A549 (cell line): ENCODE data around the gene DOC2A. TPM values are rescaled to one million over a fixed set of nuclear protein-coding genes. Genes with fewer than 3 reads are reported as not detected.
A peak's percentile ranks its signal among the peaks of the same experiment; 100 is the strongest.
"Not testable (repeated sequence)": the region's sequence is repeated elsewhere in the genome, so short reads cannot be mapped to it uniquely, and the experiment has no call there.

Experiments
- ATAC-seq, 2 experiments: fragments of 200-7000 bp in 1 of 2; fragments of >200 bp in 1 of 2; cut with Nextera tagmentation in 1 of 2; cut with Tn5 transposase in 1 of 2; 3 replicates each; pipeline versions ENCODE4 v1.8.0 to v1.9.1; 2018 to 2020; ENCODE audit warnings: mild to moderate bottlenecking in 1 of 2, moderate library complexity in 1 of 2
- CTCF ChIA-PET: fragments of 300-600 bp; sonication (Branson Sonifier 250); formaldehyde crosslinking; extraction: SDS; loops from one replicate; lab custom pipeline; 2021; ENCODE audit warnings: antibody characterized with exemption, inconsistent platforms; lab: Yijun Ruan, JAX
- POLR2A ChIA-PET: fragments of 350-600 bp; formaldehyde crosslinking; extraction: SDS; loops from one replicate; lab custom pipeline; 2021; ENCODE audit warnings: antibody characterized with exemption, inconsistent platforms; lab: Yijun Ruan, JAX
- DNase-seq, 2 experiments: peaks; one replicate each; pipeline versions ENCODE4 v3.0.0 to v3.0.0-alpha.2; 2011 to 2016; ENCODE audit warnings: low read depth in 1 of 2, low spot score in 1 of 2
- FAIRE-seq: peaks from 2 replicates; lab custom pipeline; 2011; peaks lifted over from hg19 to GRCh38; lab: Jason Lieb, UNC
- H3K27ac ChIP-seq, 2 experiments: fragments of >200 bp; sonication (Bioruptor Twin); formaldehyde crosslinking; 3 replicates each; pipeline ENCODE4 v1.5.1; 2016 to 2017
- H3K4me1 ChIP-seq: fragments of >200 bp; sonication (Bioruptor Twin); formaldehyde crosslinking; 3 replicates; pipeline ENCODE4 v1.6.1; 2016
- H3K4me2 ChIP-seq: fragments of >200 bp; sonication (Bioruptor Twin); formaldehyde crosslinking; 3 replicates; pipeline ENCODE4 v1.6.1; 2016
- H3K4me3 ChIP-seq: fragments of >200 bp; sonication (Bioruptor Twin); formaldehyde crosslinking; 3 replicates; pipeline ENCODE4 v1.5.1; 2016
- H3K9me3 ChIP-seq: fragments of >200 bp; sonication (Bioruptor Twin); formaldehyde crosslinking; 3 replicates; pipeline ENCODE4 v1.6.1; 2016
- CBX8 ChIP-seq: fragments of 200-600 bp; sonication (generic); IDR thresholded peaks from 2 replicates; pipeline ENCODE4 v1.6.1; 2016
- CTCF ChIP-seq: fragments of >200 bp; sonication (Bioruptor Twin); formaldehyde crosslinking; IDR thresholded peaks from 3 replicates; pipeline ENCODE4 v1.5.1; 2016
- EHF ChIP-seq: fragments of 250-450 bp; sonication (Bioruptor Pico); IDR thresholded peaks from 2 replicates; pipeline ENCODE4 v1.5.0; 2020; ENCODE audit warnings: mild to moderate bottlenecking
- EHMT2 ChIP-seq: fragments of 200-600 bp; sonication (generic); IDR thresholded peaks from 2 replicates; pipeline ENCODE4 v1.6.1; 2016; ENCODE audit warnings: antibody characterized with exemption, low read depth, mild to moderate bottlenecking, moderate library complexity
- FOSL2 ChIP-seq, 2 experiments: fragments of 450-650 bp in 1 of 2; fragments of >200 bp in 1 of 2; sonication (Bioruptor Twin) in 1 of 2; formaldehyde crosslinking; IDR thresholded peaks; 2 replicates each; pipeline versions ENCODE4 v1.5.0 to v1.6.1; 2016 to 2020; ENCODE audit warnings: mild to moderate bottlenecking in 1 of 2, moderate library complexity in 1 of 2
- HDAC2 ChIP-seq: fragments of 200-600 bp; sonication (generic); IDR thresholded peaks from 2 replicates; pipeline ENCODE4 v1.6.1; 2016
- HEYL ChIP-seq: fragments of 250-450 bp; sonication (Bioruptor Pico); IDR thresholded peaks from 2 replicates; pipeline ENCODE4 v1.8.0; 2021; ENCODE audit warnings: mild to moderate bottlenecking, moderate library complexity
- HMGXB4 ChIP-seq: fragments of 250-450 bp; sonication (Bioruptor Pico); IDR thresholded peaks from 2 replicates; pipeline ENCODE4 v1.5.0; 2021; ENCODE audit warnings: mild to moderate bottlenecking, moderate library complexity, borderline replicate concordance
- HOXA7 ChIP-seq: fragments of 250-450 bp; sonication (Bioruptor Pico); IDR thresholded peaks from 2 replicates; pipeline ENCODE4 v1.5.0; 2020; ENCODE audit warnings: mild to moderate bottlenecking, moderate library complexity
- MAFK ChIP-seq: fragments of 450-650 bp; IDR thresholded peaks from 2 replicates; pipeline ENCODE4 v1.6.1; 2014; ENCODE audit not compliant: partially characterized antibody
- NPAS2 ChIP-seq: fragments of 250-450 bp; sonication (Bioruptor Pico); IDR thresholded peaks from 2 replicates; pipeline ENCODE4 v1.8.0; 2022; ENCODE audit warnings: mild to moderate bottlenecking, moderate library complexity, borderline replicate concordance
- POLR2A ChIP-seq: IDR thresholded peaks from 2 replicates; pipeline ENCODE4 v1.6.1; 2012; ENCODE audit warnings: mild to moderate bottlenecking, low read length
- RFX5 ChIP-seq: fragments of 450-650 bp; IDR thresholded peaks from 2 replicates; pipeline ENCODE4 v1.7.1; 2014; ENCODE audit warnings: antibody characterized with exemption, mild to moderate bottlenecking, moderate library complexity
- ZNF302 ChIP-seq: fragments of 250-450 bp; sonication (Bioruptor Pico); IDR thresholded peaks from 2 replicates; pipeline ENCODE4 v1.9.0; 2021; ENCODE audit warnings: inconsistent platforms, mild to moderate bottlenecking, moderate library complexity
- ZSCAN20 ChIP-seq: fragments of 250-450 bp; sonication (Bioruptor Pico); IDR thresholded peaks from 2 replicates; pipeline ENCODE4 v1.8.0; 2022; ENCODE audit warnings: mild to moderate bottlenecking, moderate library complexity
- WGBS: methylation state at CpG from one replicate; pipeline ENCODE4 v1.1.6; 2017; ENCODE audit errors: missing lambda C conversion rate; 5-methylcytosine and 5-hydroxymethylcytosine counted together
- polyA plus RNA-seq, 4 experiments: library from polyadenylated mRNA; depleted of rRNA in 3 of 4; stranded (reverse); fragments of >200 nt; fragmentation: RNase III in 1 of 4; extraction: RNeasy Plus Mini Kit Qiagen cat#74134 plus additional on column Dnase treatment in 1 of 4; gene quantifications; 2 replicates in 3 of 4; 3 replicates in 1 of 4; pipeline ENCODE4 v1.2.3, GENCODE V29; 2011 to 2017
- TF ChIP-seq, protein P1 (sequence below): fragments of 250-450 bp; sonication (Bioruptor Pico); IDR thresholded peaks from 2 replicates; pipeline ENCODE4 v1.5.0; 2020; ENCODE audit warnings: low read depth, mild to moderate bottlenecking, moderate library complexity
- TF ChIP-seq, protein P2 (sequence below): IDR thresholded peaks from 2 replicates; pipeline ENCODE4 v1.6.1; 2012
- TF ChIP-seq, protein P3 (sequence below): fragments of >200 bp; sonication (Bioruptor Twin); formaldehyde crosslinking; IDR thresholded peaks from 2 replicates; pipeline ENCODE4 v1.6.1; 2016
- TF ChIP-seq, protein P4 (sequence below): fragments of >200 bp; sonication (Bioruptor Twin); formaldehyde crosslinking; IDR thresholded peaks from 3 replicates; pipeline ENCODE4 v1.6.1; 2016
- TF ChIP-seq, protein P5 (sequence below): fragments of 150-350 bp; IDR thresholded peaks from 2 replicates; pipeline ENCODE4 v1.6.1; 2014; ENCODE audit warnings: low read depth, mild to moderate bottlenecking, low read length

DOC2A gene
- polyA plus RNA-seq, 2 of the 4 experiments (the other 2 are of a cell fraction): 2.5 to 5.5 TPM

DNA sequence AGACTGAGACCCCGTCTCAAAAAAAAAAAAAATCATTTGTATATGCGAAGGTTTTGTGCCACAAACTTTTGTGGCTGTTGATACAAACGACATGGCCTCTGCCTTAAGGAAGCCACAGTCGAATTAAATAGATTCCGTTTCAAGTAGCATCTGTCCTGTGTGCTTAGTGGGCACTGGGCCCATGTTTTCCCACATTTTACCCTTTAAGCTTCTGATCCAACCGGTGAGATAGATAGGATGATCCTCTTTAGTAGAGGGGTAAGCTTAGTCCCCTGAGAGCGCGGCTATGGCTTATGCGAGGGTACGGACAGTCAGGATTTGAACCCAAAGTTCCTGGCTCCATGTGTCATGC lies 49.7 kb downstream of the DOC2A start:
- Histone ChIP-seq H3K27ac (peak overlapping the region; percentile 86 to 96), H3K4me3 (peak overlapping the region; percentile 74), H3K4me2 (peak overlapping the region; percentile 97), H3K9me3 (no peaks in the 10 kb centered on the region), H3K4me1 (peaks cover 12% of the 10 kb centered on the region; the same call in 1 of the 3 replicates)
- WGBS: 90% methylated on average over 10 of the region's 10 CpGs
- FAIRE-seq (no peak), ATAC-seq (peak in 1 of 2 experiments; percentile 5; a peak in 1 of 6 replicates), DNase-seq (no peak)
- ChIA-PET CTCF (interaction anchor here (0.6 to 2.6 kb wide), 16 partner anchors 9 to 145 kb away, joined by 3 to 18 read pairs (median 6); partner anchors contain the start of genes KCTD13, PAGR1 and TAOK2), POLR2A (interaction anchor here (0.8 to 2.8 kb wide), 6 partner anchors 11 to 128 kb away, joined by 3 to 45 read pairs (median 6); partner anchors contain the start of genes KCTD13 and TAOK2)
- TF ChIP-seq ZSCAN20 (no peak), FOSL2 (IDR thresholded peaks at IDR 0.05) (no peak), FOSL2 (CRISPR knock-in tag; IDR thresholded peaks at IDR 0.05) (no peak), HMGXB4 (CRISPR knock-in tag) (no peak), RFX5 (no peak), HEYL (CRISPR knock-in tag) (no peak), NPAS2 (CRISPR knock-in tag) (no peak)
- TF ChIP-seq, protein P1, sequence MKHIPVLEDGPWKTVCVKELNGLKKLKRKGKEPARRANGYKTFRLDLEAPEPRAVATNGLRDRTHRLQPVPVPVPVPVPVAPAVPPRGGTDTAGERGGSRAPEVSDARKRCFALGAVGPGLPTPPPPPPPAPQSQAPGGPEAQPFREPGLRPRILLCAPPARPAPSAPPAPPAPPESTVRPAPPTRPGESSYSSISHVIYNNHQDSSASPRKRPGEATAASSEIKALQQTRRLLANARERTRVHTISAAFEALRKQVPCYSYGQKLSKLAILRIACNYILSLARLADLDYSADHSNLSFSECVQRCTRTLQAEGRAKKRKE: no peak
- TF ChIP-seq, protein P2, sequence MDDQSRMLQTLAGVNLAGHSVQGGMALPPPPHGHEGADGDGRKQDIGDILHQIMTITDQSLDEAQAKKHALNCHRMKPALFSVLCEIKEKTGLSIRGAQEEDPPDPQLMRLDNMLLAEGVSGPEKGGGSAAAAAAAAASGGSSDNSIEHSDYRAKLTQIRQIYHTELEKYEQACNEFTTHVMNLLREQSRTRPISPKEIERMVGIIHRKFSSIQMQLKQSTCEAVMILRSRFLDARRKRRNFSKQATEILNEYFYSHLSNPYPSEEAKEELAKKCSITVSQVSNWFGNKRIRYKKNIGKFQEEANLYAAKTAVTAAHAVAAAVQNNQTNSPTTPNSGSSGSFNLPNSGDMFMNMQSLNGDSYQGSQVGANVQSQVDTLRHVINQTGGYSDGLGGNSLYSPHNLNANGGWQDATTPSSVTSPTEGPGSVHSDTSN: no peak

DNA sequence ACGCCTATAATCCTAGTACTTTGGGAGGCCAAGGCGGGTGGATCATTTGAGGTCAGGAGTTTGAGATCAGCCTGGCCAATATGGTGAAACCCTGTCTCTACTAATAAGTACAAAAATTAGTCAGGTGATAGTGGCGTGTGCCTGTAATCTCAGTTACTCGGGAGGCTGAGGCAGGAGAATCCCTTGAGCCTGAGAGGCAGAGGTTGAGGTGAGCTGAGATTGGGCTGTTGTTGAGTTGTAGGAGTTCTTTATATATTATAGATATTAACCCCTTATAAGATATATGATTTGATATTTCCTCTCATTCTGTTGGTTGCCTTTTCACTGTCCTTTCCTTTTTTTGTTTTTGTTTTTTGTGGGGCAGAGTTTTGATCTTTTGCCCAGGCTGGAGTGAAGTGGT lies 51.0 kb downstream of the DOC2A start:
- ATAC-seq, FAIRE-seq, H3K27ac ChIP-seq, H3K9me3 ChIP-seq, DNase-seq, POLR2A ChIA-PET, H3K4me2 ChIP-seq, H3K4me3 ChIP-seq: not testable (repeated sequence)
- CTCF ChIA-PET: interaction anchor here (2.3 kb wide), 1 partner anchor 49 kb away, joined by 5 read pairs; no protein-coding TSS in a partner anchor
- WGBS: 94% methylated on average over 4 of the region's 4 CpGs
- peaks cover 12% of the 10 kb centered on the region; the same call in 1 of the 3 replicates for H3K4me1 ChIP-seq

- no peak for ATAC-seq
- ChIA-PET CTCF (no interaction called here), POLR2A (no interaction called here)
- no peak overlapping the region for H3K4me2 ChIP-seq
- no peak for DNase-seq
- no peak for FAIRE-seq
- peaks cover 12% of the 10 kb centered on the region; the same call in 1 of the 3 replicates for H3K4me1 ChIP-seq
- 86% methylated on average over 9 of the region's 9 CpGs for WGBS
- H3K9me3 ChIP-seq: no peaks in the 10 kb centered on the region
- H3K27ac ChIP-seq: no peak overlapping the region
- TF ChIP-seq POLR2A (no peak), HOXA7 (CRISPR knock-in tag) (no peak), EHF (no peak), EHMT2 (no peak), NPAS2 (CRISPR knock-in tag) (no peak), MAFK (no peak), ZNF302 (CRISPR knock-in tag) (no peak), FOSL2 (IDR thresholded peaks at IDR 0.05) (no peak), FOSL2 (CRISPR knock-in tag; IDR thresholded peaks at IDR 0.05) (no peak), CTCF (no peak), CBX8 (no peak), HDAC2 (no peak)
- TF ChIP-seq, protein P3, sequence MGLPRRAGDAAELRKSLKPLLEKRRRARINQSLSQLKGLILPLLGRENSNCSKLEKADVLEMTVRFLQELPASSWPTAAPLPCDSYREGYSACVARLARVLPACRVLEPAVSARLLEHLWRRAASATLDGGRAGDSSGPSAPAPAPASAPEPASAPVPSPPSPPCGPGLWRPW: no peak
- TF ChIP-seq, protein P4, sequence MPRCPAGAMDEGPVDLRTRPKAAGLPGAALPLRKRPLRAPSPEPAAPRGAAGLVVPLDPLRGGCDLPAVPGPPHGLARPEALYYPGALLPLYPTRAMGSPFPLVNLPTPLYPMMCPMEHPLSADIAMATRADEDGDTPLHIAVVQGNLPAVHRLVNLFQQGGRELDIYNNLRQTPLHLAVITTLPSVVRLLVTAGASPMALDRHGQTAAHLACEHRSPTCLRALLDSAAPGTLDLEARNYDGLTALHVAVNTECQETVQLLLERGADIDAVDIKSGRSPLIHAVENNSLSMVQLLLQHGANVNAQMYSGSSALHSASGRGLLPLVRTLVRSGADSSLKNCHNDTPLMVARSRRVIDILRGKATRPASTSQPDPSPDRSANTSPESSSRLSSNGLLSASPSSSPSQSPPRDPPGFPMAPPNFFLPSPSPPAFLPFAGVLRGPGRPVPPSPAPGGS: no peak
- TF ChIP-seq, protein P5, sequence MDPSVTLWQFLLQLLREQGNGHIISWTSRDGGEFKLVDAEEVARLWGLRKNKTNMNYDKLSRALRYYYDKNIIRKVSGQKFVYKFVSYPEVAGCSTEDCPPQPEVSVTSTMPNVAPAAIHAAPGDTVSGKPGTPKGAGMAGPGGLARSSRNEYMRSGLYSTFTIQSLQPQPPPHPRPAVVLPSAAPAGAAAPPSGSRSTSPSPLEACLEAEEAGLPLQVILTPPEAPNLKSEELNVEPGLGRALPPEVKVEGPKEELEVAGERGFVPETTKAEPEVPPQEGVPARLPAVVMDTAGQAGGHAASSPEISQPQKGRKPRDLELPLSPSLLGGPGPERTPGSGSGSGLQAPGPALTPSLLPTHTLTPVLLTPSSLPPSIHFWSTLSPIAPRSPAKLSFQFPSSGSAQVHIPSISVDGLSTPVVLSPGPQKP: no peak
- TF ChIP-seq, protein P2: no peak
- no peak overlapping the region for H3K4me3 ChIP-seq
Measured at GRCh38 chr16:29959293-29959692, 51.5 kb downstream of the DOC2A start.
